HEK293 (cell line): ENCODE results near the gene RPUSD4.

Experiments used
- CTCF ChIA-PET: fragments of 350-600 bp; formaldehyde crosslinking; extraction: SDS; loops from one replicate; lab custom pipeline; 2021; ENCODE audit warnings: antibody characterized with exemption; lab: Yijun Ruan, JAX
- POLR2A ChIA-PET: fragments of 300-600 bp; formaldehyde crosslinking; extraction: SDS; loops from one replicate; lab custom pipeline; 2020; ENCODE audit warnings: antibody characterized with exemption, inconsistent platforms; lab: Yijun Ruan, JAX
- H3K27ac ChIP-seq: fragments of 200-500 bp; sonication (Bioruptor generic); 2 replicates; pipeline ENCODE4 v1.5.1; 2014; ENCODE audit warnings: low read depth, low read length, control low read depth, inconsistent platforms; ENCODE audit errors: extremely low read depth
- H3K36me3 ChIP-seq, 2 experiments: fragments of 200-500 bp in 1 of 2; sonication (Bioruptor generic) in 1 of 2; 1 replicate in 1 of 2; 2 replicates in 1 of 2; pipeline ENCODE4 v1.5.1; 2014 to 2017; ENCODE audit warnings: inconsistent platforms in 2 of 2, low read length in 2 of 2; ENCODE audit not compliant: control insufficient read depth in 2 of 2, insufficient read depth in 1 of 2
- H3K4me1 ChIP-seq: fragments of 200-500 bp; sonication (Bioruptor generic); 2 replicates; pipeline ENCODE4 v1.5.1; 2014; ENCODE audit warnings: mild to moderate bottlenecking, low read length, inconsistent platforms; ENCODE audit not compliant: control insufficient read depth, insufficient read depth
- H3K4me3 ChIP-seq: 2 replicates; pipeline ENCODE4 v1.5.1; 2011; ENCODE audit warnings: low read depth, mild to moderate bottlenecking, control low read depth, low read length, moderate library complexity
- H3K9me3 ChIP-seq: fragments of 200-500 bp; sonication (Bioruptor generic); 2 replicates; pipeline ENCODE4 v1.5.1; 2014; ENCODE audit warnings: low read depth, low read length, inconsistent platforms; ENCODE audit not compliant: control insufficient read depth, insufficient read depth
- INSM2 ChIP-seq: fragments of 450-650 bp; formaldehyde crosslinking; IDR thresholded peaks from 2 replicates; pipeline ENCODE4 v1.5.1; 2016; ENCODE audit warnings: missing biosample characterization, missing genetic modification characterization
- PRDM10 ChIP-seq: fragments of 450-650 bp; formaldehyde crosslinking; IDR thresholded peaks from 2 replicates; pipeline ENCODE4 v1.5.1; 2016; ENCODE audit warnings: missing biosample characterization, missing genetic modification characterization
- TSHZ1 ChIP-seq: fragments of 450-650 bp; formaldehyde crosslinking; IDR thresholded peaks from 2 replicates; pipeline ENCODE4 v1.5.1; 2016; ENCODE audit warnings: missing biosample characterization, missing genetic modification characterization, borderline replicate concordance
- ZNF335 ChIP-seq: fragments of 450-650 bp; formaldehyde crosslinking; conservative IDR thresholded peaks from 2 replicates; pipeline ENCODE4 v1.5.1; 2016; ENCODE audit warnings: missing biosample characterization, missing genetic modification characterization
- ZNF514 ChIP-seq: fragments of 450-650 bp; formaldehyde crosslinking; IDR thresholded peaks from 2 replicates; pipeline ENCODE4 v1.5.1; 2016; ENCODE audit warnings: missing biosample characterization, missing genetic modification characterization
- ZNF585B ChIP-seq: fragments of 450-650 bp; formaldehyde crosslinking; IDR thresholded peaks from 2 replicates; pipeline ENCODE4 v1.5.1; 2016; ENCODE audit warnings: missing biosample characterization, missing genetic modification characterization

The RPUSD4 gene

GRCh38 chr11:126190792-126191191, 20.7 kb downstream of the RPUSD4 start (continued):
- TF ChIP-seq TSHZ1 (tag by site-specific recombination), result no peak
- TF ChIP-seq ZNF514 (tag by site-specific recombination), result no peak

GRCh38 chr11:126189109-126189929, 22.1 kb downstream of the RPUSD4 start:
- TF ChIP-seq ZNF335 (tag by site-specific recombination) (no peak), INSM2 (tag by site-specific recombination) (no peak)
- Histone ChIP-seq H3K4me3 (no peak overlapping the region), H3K9me3 (no peaks in the 10 kb centered on the region), H3K27ac (no peak overlapping the region), H3K36me3 (peaks cover 0 to 37% of the 10 kb centered on the region in 2 experiments; a peak in 1 of 3 replicates), H3K4me1 (no peaks in the 10 kb centered on the region)
- ChIA-PET CTCF (interaction anchor here (0.6 to 10.0 kb wide), 4 partner anchors 24 to 264 kb away, joined by 3 to 131 read pairs (median 4); no protein-coding TSS in a partner anchor), POLR2A (interaction anchor here (1.0 kb wide), 1 partner anchor 286 kb away, joined by 3 read pairs; the partner anchor contains the start of gene PUS3)

- Histone ChIP-seq H3K4me3 (no peak overlapping the region), H3K36me3 (peaks cover 0 to 35% of the 10 kb centered on the region in 2 experiments; a peak in 1 of 3 replicates), H3K4me1 (no peaks in the 10 kb centered on the region), H3K27ac (no peak overlapping the region)
- POLR2A ChIA-PET, result no interaction called here
- TF ChIP-seq PRDM10 (tag by site-specific recombination) (0 out of 2 replicates have a peak, but pooled peaks have one; percentile 14), ZNF585B (tag by site-specific recombination) (no peak)
- TF ChIP-seq, all 188 proteins: peak for 1
- CTCF ChIA-PET, result interaction anchor here (0.7 to 2.1 kb wide), 3 partner anchors 48 to 265 kb away, joined by 3 to 9 read pairs (median 4); no protein-coding TSS in a partner anchor
- no peaks in the 10 kb centered on the region for H3K9me3 ChIP-seq
Measured at GRCh38 chr11:126188332-126189108, 22.9 kb downstream of the RPUSD4 start.
